HepG2 (cell line): ENCODE measurements around the gene MPV17L2. TPM values are rescaled to one million over a fixed set of nuclear protein-coding genes. Genes with fewer than 3 reads are reported as not detected.

ENCODE experiments used
- ARNT2 ChIP-seq: sonication (generic); formaldehyde crosslinking; IDR thresholded peaks from 2 replicates; pipeline ENCODE4 v1.8.0; 2022; ENCODE audit warnings: mild to moderate bottlenecking, low read depth, missing genetic modification reagents, moderate library complexity
- CENPBD1 ChIP-seq: sonication (generic); formaldehyde crosslinking; IDR thresholded peaks from 2 replicates; pipeline ENCODE4 v1.8.0; 2022; ENCODE audit warnings: missing genetic modification reagents, low read depth, mild to moderate bottlenecking, borderline replicate concordance
- DR1 ChIP-seq: sonication (generic); formaldehyde crosslinking; IDR thresholded peaks from 2 replicates; pipeline ENCODE4 v1.8.0; 2021; ENCODE audit warnings: mild to moderate bottlenecking, missing genetic modification reagents, inconsistent platforms
- EED ChIP-seq: sonication (generic); formaldehyde crosslinking; IDR thresholded peaks from 2 replicates; pipeline ENCODE4 v1.5.0; 2020; ENCODE audit warnings: mild to moderate bottlenecking, missing genetic modification reagents
- FOXA1 ChIP-seq, 2 experiments: fragments of 450-650 bp in 1 of 2; sonication (generic) in 1 of 2; formaldehyde crosslinking in 1 of 2; IDR thresholded peaks; 2 replicates each; pipeline versions ENCODE4 v1.4.0 to v1.6.1; 2016 to 2020; ENCODE audit warnings: missing genetic modification reagents in 1 of 2
- IRF9 ChIP-seq: sonication (generic); formaldehyde crosslinking; IDR thresholded peaks from 2 replicates; pipeline ENCODE4 v1.8.0; 2022; ENCODE audit warnings: missing genetic modification reagents, mild to moderate bottlenecking, borderline replicate concordance
- KLF12 ChIP-seq: sonication (generic); formaldehyde crosslinking; IDR thresholded peaks from 2 replicates; pipeline ENCODE4 v1.4.0; 2020; ENCODE audit warnings: missing genetic modification reagents, borderline replicate concordance
- NR2F6 ChIP-seq, 2 experiments: IDR thresholded peaks; 2 replicates each; pipeline ENCODE4 v1.6.1; 2016; ENCODE audit warnings: antibody characterized with exemption in 1 of 2, mild to moderate bottlenecking in 1 of 2
- RORA ChIP-seq: sonication (generic); formaldehyde crosslinking; IDR thresholded peaks from 2 replicates; pipeline ENCODE4 v1.5.0; 2020; ENCODE audit warnings: mild to moderate bottlenecking, missing genetic modification reagents, moderate library complexity
- RXRA ChIP-seq: sonication (generic); formaldehyde crosslinking; IDR thresholded peaks from 2 replicates; pipeline ENCODE4 v1.5.1; 2020; ENCODE audit warnings: missing genetic modification reagents
- SALL1 ChIP-seq: sonication (generic); formaldehyde crosslinking; IDR thresholded peaks from 2 replicates; pipeline ENCODE4 v1.8.0; 2022; ENCODE audit warnings: mild to moderate bottlenecking, missing genetic modification reagents
- SNAPC4 ChIP-seq: sonication (generic); formaldehyde crosslinking; IDR thresholded peaks from 2 replicates; pipeline ENCODE4 v1.4.0; 2020; ENCODE audit warnings: mild to moderate bottlenecking, missing genetic modification reagents
- TCF7L2 ChIP-seq: IDR thresholded peaks from 2 replicates; pipeline ENCODE4 v1.6.1; 2011; ENCODE audit warnings: mild to moderate bottlenecking, low read depth, low read length, moderate library complexity
- TMF1 ChIP-seq: sonication (generic); formaldehyde crosslinking; IDR thresholded peaks from 2 replicates; pipeline ENCODE4 v1.8.1; 2022; ENCODE audit warnings: low read depth, missing genetic modification reagents
- ZNF547 ChIP-seq: sonication (generic); formaldehyde crosslinking; IDR thresholded peaks from 2 replicates; pipeline ENCODE4 v1.5.1; 2020; ENCODE audit warnings: mild to moderate bottlenecking, missing genetic modification reagents
- ZNF562 ChIP-seq: sonication (generic); formaldehyde crosslinking; IDR thresholded peaks from 2 replicates; pipeline ENCODE4 v1.8.0; 2022; ENCODE audit warnings: missing genetic modification reagents, borderline replicate concordance
- ZNF747 ChIP-seq: sonication (generic); formaldehyde crosslinking; IDR thresholded peaks from 2 replicates; pipeline ENCODE4 v1.8.1; 2023; ENCODE audit warnings: missing genetic modification reagents, mild to moderate bottlenecking, borderline replicate concordance
- polyA plus RNA-seq, 8 experiments: library from polyadenylated mRNA; depleted of rRNA in 3 of 8; stranded (reverse) in 7 of 8; unstranded in 1 of 8; fragments of >200 nt; fragmentation: Illumina TruSeq in 4 of 8; extraction: Trizol in 4 of 8; gene quantifications; 2 replicates each; pipeline versions ENCODE4 v1.2.1 to v1.2.3, GENCODE V29; 2011 to 2016; ENCODE audit warnings: low read depth in 4 of 8, missing spikeins in 1 of 8, mixed read lengths in 1 of 8; ENCODE audit not compliant: insufficient read depth in 1 of 8
- total RNA-seq, 5 experiments: library from RNA; depleted of rRNA; stranded (reverse); fragments of >200 nt; fragmentation: Illumina TruSeq; extraction: Trizol; gene quantifications; 2 replicates each; pipeline ENCODE4 v1.2.3, GENCODE V29; 2016; ENCODE audit warnings: low read depth in 1 of 5
- TF ChIP-seq, protein P1 (sequence below): sonication (generic); formaldehyde crosslinking; IDR thresholded peaks from 2 replicates; pipeline ENCODE4 v1.4.0; 2020; ENCODE audit warnings: missing genetic modification reagents
- TF ChIP-seq, protein P2 (sequence below): sonication (generic); formaldehyde crosslinking; conservative IDR thresholded peaks from 2 replicates; pipeline ENCODE4 v1.8.0; 2022; ENCODE audit warnings: mild to moderate bottlenecking, moderate library complexity, missing genetic modification reagents

The MPV17L2 gene
- total and polyA plus RNA-seq, 2 of the 13 experiments (the other 11 are each of a cell fraction or from before 2014, with no cell fraction given): 13.6 to 16.7 TPM

GRCh38 chr19:18233224-18233825, 40.3 kb downstream of the MPV17L2 start (continued):
- TF ChIP-seq RXRA (peak; percentile 65; the same call in 1 of the 2 replicates), FOXA1 (IDR thresholded peaks at IDR 0.05) (no peak), FOXA1 (CRISPR knock-in tag; IDR thresholded peaks at IDR 0.05) (no peak), KLF12 (CRISPR knock-in tag) (peak; percentile 94), IRF9 (CRISPR knock-in tag) (peak; percentile 61; the same call in 1 of the 2 replicates), NR2F6 (IDR thresholded peaks at IDR 0.05) (no peak), NR2F6 (CRISPR knock-in tag; IDR thresholded peaks at IDR 0.05) (0 out of 2 replicates have a peak, but pooled peaks have one; percentile 16), EED (CRISPR knock-in tag) (peak; percentile 81; the same call in 1 of the 2 replicates), RORA (CRISPR knock-in tag) (no peak), CENPBD1 (CRISPR knock-in tag) (0 out of 2 replicates have a peak, but pooled peaks have one; percentile 60), ZNF747 (CRISPR knock-in tag) (no peak), SALL1 (CRISPR knock-in tag) (peak; percentile 93), TCF7L2 (no peak), TMF1 (no peak), ZNF547 (CRISPR knock-in tag) (peak; percentile 87), DR1 (CRISPR knock-in tag) (no peak; the same call in 1 of the 2 replicates), ZNF562 (CRISPR knock-in tag) (no peak), SNAPC4 (CRISPR knock-in tag) (peak; percentile 92), ARNT2 (CRISPR knock-in tag) (peak; percentile 89; the same call in 1 of the 2 replicates)
- TF ChIP-seq, protein P1, sequence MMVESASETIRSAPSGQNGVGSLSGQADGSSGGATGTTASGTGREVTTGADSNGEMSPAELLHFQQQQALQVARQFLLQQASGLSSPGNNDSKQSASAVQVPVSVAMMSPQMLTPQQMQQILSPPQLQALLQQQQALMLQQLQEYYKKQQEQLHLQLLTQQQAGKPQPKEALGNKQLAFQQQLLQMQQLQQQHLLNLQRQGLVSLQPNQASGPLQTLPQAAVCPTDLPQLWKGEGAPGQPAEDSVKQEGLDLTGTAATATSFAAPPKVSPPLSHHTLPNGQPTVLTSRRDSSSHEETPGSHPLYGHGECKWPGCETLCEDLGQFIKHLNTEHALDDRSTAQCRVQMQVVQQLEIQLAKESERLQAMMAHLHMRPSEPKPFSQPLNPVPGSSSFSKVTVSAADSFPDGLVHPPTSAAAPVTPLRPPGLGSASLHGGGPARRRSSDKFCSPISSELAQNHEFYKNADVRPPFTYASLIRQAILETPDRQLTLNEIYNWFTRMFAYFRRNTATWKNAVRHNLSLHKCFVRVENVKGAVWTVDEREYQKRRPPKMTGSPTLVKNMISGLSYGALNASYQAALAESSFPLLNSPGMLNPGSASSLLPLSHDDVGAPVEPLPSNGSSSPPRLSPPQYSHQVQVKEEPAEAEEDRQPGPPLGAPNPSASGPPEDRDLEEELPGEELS (CRISPR knock-in tag): no peak
- TF ChIP-seq, protein P2, sequence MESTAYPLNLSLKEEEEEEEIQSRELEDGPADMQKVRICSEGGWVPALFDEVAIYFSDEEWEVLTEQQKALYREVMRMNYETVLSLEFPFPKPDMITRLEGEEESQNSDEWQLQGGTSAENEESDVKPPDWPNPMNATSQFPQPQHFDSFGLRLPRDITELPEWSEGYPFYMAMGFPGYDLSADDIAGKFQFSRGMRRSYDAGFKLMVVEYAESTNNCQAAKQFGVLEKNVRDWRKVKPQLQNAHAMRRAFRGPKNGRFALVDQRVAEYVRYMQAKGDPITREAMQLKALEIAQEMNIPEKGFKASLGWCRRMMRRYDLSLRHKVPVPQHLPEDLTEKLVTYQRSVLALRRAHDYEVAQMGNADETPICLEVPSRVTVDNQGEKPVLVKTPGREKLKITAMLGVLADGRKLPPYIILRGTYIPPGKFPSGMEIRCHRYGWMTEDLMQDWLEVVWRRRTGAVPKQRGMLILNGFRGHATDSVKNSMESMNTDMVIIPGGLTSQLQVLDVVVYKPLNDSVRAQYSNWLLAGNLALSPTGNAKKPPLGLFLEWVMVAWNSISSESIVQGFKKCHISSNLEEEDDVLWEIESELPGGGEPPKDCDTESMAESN (CRISPR knock-in tag): no peak
